8988T (cell line): ENCODE measurements around the gene AAMP.

Experiments used
- DNase-seq: peaks from one replicate; pipeline ENCODE4 v3.0.0; 2011

The AAMP gene

DNA sequence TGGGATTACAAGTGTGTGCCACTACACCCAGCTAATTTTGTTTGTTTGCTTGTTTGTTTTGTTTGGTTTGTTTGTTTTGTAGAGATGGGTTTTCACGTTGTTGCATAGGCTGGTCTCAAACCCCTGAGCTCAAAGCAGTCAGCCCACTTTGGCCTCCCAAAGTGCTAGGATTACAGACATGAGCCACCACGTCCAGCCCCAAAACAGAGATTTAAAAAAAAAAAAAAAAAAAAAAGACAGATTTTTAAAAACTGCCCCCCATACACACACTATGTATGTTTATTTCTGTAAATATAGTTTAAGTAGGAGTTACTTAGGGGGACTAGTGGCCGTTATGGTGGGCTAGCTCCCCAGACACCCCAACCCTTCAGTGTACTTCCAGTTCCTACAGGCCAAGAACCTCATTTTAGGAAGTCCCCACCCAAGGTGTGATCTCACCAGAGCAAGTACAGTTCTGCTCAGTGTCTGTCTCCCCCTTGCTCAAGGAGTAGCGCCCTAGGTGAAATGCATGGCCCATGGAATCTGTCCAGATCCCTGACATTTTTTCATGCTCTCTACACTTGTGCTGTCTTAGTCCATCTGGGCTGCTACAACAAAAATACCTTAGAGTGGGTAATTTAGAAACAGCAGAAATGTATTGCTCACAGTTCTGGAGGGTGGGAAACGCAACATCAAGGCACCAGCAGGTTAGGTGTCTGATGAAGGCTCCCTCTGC is 23.9 kb upstream of the AAMP start:
- DNase-seq = no peak

DNA sequence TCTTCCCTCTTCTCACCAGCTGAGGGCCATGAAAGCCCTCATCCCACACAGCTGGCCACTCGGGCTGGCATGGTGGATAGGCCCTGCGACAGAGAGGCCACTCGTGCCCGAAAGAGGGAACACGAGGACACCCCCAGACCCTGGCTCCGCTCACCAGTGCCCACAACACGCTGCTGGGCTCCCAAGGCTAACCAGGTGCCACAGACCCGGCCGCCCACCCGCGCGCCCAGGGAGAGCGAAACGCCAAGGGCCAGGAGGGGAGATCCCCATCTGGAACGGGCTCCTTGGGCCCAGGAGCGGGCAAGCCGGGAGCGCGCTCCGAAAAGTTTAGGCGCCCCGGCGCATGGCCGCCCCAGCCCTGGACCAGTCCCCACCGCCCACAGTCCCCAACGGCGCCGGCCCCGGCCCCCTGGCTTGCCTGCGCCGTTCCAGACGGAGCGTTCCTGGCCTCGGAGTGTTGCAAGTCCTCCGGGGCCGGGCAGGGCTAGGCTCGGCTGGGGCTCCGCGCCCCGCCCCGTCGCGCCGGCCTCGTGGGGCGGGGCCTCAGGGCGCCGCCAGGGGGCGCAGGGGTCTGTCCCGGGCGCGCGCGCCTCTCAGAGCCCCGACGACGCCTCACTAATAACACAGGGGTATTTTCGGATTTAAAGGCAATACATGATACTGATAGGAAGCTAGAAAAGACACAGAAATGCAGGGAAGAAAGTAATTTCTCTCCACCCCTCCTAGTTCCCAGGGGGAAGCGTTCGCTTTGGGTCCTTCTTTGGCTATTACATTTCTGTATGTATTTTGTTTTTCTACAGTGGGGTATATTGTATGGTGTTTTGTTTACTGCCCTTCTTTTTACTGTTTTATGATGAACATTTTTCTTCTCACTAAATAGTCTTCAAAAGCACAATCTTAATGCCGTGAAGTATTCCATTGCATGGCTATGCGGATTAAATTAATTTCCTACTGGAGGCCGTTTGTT is 22.4 kb upstream of the AAMP start, which contains the start of gene TMBIM1:
TSS of gene TMBIM1 (minus strand) at position 456 of the 967 bp plus-strand sequence. CDS start 10,362 bp downstream, outside the sequence.
- peak; percentile 97 for DNase-seq

DNA sequence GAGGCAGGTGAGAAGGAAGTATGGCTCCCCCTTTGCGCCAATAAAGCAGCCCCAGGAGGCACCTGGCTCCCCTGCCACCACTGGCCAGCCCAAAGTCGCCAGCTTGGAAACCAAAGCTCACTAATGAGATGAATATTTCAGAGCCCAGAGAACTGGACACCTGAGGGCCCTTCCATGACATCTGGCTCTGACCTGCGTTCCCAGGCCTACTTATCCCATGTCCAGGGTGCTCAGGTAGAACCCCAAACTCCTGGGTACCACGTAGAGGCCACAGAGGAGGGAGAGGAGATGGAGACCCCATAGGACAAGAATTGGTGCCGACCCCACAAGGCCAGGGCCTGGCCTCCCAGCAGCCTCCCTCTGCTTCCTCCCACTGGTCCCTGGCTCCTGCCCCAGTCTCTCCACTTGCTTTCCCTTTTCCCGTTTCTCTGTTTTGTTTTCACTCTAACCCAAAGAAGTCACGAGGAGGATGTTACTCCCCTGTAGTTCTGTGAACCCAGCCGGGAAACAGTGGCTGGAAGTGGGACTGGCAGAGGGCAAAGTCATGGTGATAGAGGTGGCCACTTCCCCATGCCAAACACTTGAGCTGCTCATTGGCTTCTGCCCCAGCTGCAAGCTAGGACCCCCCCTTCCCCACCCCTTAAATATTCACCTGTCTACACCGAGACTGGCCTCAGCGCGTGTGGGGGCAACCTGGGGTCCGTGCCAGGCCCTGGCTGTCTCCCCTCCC is 21.5 kb upstream of the AAMP start:
- DNase-seq = no peak

DNA sequence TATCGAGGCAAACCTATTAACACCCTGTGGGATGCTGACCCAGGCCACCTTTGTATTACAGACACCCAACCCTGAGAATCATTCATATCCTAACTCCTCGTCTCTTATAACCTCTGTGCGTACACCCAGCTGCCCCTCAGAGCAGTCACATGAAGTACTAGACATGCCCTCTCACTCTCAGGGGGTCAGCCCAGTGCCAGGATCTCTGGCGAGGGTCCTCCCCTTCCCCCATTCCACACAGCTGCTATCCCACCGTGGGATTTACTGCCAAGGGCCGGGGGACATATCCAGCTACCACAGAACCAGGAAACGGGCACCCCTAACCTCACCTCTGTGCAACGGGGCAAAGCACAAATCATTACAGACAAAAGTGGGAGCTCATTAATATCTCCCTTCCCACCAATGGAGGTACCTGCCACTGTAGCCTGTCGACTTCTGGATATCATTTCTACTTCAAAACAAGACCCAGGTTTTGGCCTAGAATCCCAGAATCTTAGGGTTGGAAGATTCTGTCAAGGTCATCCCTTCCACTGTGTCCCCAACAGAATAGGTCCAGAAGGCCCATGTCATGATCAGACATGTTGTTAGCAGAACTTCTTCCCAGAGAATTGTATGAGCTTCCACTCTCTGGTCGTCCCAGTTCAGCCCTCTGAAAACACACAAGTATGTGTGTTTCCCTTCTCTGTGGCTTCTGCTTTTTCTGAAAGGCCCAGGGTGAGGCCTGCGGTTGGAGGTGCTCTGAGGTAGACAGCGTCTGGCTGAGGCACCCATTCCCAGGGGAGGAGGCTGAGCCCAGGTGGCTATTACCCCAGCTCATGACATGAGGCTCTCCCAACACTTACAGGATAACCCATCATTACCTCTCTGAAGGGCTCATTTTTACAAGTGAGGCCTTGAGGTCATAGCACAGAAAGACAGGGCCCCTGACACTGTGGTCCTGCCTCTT is 20.7 kb upstream of the AAMP start:
- DNase-seq = no peak

DNA sequence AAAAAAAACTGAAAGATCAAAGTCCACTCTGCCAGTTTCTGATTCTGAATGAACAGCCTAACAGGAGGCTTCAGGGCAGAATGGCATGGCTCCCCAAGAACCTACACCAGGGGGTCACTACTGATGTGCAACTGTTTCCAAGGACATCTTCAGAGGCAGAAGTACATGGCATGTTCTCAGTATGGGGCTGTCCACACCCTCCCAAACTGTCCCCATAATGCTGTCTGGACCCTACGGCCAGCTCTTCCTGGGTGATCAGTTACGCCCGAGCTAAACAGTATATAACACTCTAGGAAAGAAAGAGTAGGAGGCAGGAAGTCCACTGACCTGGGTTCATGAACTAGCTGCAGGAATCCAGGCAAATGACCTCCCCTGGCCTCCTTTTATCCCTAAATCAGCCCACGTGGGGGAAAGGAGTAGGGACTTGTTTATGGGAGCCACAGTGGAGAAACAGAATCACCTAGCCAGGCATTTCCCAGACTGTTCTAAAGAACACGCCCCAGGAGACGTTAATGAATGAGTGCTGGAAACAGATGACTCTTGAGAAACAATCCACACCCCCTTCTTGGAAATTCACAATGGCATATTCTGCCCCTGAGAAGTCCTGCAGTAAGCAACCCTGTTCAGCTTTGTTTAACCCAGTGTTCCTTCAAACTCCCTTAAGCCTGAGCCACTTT is 19.8 kb upstream of the AAMP start:
- DNase-seq = no peak

DNA sequence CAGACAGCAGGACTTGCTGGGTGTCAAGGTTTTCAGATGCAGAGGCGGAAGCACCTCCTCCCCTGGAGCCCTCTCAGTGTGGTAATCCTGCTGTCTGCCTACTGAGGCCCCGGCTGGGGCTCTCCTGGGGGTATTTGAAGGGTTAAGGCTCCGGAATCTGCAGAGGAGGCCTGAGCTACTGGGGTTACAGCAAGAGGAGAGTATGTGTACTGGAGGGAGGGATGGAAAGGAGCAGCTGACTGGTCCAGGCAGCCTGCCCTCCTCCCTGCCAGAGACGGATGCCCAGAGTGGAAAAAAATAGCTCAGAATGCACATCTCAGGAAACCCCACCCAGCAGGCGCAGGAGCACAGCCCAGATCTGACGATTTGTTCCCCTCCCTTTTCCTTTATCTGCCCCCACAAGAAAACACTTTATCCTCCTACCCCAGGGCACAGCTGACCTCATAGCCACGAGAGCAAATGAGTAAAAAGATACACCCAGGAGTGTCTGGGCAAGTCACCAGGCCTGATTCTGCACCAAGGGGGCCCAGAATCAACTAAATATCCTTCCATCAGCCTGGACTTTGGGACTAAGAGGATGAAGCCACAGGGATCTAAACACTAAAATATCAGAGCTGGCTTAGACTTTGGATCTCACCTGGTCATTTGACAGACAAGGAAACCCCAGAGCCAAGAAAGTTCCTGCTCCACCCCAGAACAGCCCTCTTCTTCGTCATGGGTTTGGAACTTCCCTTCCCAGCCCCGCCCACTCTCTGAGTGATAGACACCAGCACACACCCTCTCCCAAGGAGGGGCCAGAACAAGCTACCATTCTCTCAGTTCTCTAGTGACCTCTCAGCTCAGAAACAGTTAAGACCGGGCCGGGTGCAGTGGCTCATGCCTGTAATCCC is 16.9 kb upstream of the AAMP start:
- peak; percentile 89 for DNase-seq

DNA sequence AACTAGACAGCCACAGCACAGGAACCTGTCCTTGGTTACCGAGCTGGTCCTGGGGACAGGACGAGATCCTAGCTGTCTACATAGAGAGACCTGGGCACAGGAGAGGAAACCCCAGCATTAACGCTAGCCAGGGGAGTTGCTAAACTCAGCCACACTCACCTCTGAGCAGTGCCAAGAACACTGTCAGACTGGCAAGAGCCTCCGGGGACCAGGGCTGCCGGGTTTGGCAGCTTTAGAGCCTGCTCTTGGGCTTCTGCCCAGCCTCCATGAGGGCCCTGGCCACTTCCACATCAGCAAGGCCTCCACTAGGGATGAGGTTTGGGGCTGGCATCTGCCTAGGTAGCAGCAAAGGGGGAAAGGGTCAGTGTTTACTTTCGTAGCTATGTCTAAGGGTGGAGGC is 15.7 kb upstream of the AAMP start:
- DNase-seq = peak; percentile 5

DNA sequence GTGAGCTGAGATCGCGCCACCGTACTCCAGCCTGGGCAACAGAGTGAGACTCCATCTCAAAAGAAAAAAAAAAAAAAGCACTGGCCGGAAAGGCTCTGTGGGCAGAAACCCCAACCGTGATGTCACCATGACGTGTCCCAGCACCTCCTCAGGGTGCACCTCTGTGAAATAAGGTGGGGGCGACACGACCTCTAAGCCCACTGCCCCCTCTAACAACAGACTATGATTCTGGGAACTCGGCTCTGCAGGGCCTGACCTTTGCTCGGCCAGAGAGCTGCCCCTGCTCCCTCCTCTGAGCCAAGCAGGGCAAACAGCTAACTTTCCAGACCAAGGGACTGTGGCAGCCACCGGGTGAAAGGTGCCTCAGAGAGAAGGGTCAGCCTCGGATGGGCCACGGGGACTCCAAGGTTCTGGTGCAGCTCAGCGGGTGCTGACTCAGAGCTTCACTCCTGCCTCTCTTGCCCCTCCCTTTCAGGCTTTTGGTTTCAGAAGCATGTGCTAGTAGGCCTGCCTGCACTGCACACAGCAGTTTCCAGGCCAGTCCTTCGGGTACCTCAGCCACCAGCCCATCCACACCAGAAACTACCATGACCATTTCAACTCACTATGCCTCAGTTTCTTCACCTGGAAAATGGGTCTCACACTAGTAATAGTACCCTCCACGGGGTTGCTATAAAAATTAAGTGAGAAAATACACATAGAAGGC is 14.3 kb upstream of the AAMP start:
- peak; percentile 6 for DNase-seq

DNA sequence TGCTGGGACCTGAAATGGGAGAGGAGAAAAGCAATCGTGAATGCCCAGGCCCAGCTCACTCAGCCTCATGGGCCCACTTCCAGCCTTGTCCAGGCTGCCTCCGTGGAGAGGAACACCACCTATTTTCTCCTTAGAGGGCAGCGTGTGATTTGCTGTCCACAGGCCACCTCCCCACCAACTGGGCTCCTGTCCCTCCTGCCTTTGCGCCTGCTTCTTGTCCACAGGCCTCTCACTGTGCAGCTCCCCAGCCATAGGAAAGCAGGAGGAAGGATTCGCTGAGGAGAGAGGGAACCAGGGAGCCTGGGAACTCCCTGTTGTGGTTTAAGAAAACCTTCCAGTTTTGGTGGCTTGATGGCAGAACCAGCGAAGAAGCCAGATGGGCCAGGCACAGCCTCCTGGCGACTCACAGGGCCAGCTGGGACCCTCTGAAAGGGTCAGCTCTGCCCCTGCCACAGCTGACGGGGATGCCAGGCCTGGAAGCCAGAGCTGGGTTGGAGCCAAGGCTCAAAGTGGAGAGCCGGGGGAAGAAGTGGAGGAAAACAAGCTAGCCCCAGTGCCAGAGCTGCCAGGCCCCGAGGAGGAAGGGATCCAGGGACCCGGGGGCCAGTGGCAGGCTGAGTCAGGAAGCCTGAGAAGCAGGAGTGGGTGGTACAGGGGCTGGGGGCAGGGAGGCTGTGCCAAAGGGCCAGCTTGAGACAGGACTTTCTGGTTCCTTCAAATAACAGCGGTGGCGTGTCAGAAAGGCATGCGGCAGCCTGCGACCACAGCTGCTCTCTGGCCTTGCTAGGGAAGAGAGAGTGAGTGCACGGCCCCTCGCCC is 12.4 kb upstream of the AAMP start:
- DNase-seq = no peak

DNA sequence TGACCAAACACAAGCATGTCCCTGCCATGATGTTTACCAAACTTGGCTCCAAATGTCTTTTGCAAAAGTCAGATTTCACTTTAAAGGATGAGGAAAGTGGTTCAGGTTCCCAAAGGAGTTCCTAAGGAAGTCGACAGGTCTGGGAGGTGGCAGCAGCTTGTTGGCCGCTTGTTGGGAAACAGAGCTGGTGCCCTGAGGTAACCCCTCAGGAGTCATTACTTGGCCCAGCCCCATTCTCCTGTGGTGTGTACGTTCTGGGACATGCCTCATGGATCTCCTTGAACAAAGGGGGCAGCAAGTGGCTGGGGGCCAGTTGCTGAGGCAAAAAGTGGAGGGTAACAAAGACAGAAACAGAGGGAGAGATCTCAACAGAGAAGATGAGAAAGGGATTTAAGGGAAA is 11.5 kb upstream of the AAMP start:
- DNase-seq = no peak

DNA sequence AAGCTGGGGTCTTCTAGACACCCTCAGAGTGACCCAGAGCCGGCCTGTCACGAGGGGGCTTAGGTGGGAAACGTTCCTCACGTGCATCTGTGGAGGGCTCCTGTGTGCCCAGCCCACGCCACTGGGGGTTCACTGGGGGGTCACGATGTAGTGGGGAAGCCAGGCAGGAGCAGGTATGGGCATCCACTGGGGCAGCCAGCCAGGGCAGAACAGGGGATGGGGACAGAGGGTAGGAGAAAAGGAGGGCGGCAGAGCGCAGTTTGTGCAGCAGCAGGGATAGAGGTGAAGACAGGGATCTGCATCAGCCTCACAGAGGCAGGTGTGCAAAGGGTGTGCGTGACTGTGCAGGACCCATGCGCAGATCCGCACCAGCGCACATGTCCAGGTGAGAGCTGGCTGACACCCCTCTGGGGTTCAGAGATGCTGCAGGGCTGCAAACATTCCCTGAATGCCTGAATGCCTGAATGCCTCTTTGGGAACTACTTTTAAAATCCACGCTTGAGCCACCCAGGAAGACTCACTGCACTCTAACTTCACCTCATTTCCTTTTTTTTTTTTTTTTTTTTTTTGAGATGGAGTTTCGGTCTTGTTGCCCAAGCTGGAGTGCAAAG is 10.4 kb upstream of the AAMP start:
- no peak for DNase-seq

DNA sequence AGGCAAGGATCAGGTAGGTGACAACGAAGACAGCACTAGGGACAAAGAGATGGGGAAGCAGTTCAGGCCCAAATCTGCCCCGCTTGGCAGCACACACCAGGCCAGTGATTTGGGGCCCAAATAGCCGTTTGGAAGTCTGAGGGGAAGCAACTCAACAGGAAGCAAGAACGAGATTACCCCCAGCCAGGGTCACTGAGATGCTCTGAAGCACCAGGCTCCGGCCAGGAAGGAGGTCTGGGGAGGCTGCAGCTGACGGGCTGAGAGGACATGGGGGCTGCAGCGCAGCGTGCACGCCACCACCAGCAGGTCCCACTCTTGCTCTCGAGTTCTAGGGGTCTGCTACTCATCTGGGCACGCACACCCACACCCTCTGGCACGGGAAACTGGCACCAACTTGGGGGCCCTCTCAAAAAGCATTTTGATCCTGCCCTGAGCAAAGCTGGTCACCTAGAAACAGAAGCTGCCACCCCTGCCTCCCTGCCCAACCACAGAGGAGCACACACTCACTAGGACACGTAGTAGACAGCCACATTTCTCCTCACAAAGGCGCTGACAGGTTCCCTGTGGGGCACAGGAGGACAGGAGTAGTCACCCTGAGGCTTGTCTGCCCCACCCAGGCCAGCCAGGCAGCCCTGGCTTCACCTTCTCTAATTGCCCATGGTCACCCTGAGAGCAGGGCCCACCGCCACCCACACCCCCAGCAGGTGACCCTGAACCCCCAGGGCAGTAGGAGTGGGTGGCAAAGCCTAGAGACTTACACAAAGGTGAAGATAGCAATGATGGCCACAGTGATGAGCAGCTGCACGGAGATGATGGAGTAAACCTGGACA is 8.8 kb upstream of the AAMP start:
- no peak for DNase-seq

DNA sequence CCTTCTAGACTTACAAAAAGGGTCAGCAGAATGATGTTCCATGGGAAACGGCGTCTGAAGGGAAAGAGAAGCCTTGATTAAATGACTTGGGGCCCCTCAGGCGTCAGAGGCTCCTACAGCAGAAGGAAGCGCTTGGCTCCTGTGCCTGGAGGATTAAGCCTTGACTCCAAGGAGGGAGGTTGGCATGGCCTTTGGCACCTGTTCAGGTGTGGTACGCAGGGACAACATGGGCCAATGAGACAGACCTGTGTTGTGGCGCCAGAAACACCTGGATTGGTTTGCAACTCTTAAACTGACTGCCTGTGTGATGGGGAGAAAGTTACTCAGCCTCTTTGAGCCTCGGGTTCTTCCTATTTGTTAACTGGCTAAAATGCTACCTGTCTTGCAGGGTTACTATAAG is 8.0 kb upstream of the AAMP start:
- no peak for DNase-seq

DNA sequence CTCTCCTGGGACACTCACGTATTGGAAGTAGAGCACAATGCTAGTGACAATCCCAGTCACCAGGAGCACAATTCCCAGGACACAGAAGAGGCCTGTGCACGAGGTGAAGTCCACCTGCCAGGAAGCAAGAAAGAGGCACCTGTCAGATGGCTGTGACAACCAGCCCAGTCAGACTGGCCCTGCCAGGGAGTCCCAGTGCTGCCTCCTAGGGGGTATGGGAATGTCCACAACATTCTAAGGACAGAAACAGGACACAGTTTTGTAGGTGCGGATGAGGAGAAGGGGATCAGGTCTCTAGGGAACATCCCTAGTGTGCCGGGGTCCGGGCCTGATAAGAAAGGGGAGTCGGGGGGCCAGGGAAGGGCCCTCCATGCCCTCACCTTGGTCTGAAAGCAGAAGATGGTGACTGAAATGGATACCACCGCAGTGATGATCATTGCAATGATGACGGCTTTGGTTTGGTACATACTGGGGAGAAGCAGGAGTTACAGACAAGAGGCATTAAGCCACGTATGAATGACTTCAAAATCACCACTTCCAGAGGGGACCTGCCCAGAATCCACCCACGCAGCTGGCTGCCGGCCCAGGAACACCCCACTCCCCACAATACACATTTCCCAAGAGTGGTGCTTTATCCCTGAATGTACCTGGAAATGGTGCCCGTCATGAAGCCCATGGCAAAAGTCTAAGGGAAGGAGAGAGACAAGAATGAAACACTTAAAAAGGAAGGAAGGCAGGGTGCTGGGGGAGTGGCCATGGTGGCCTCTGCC is 7.2 kb upstream of the AAMP start:
- DNase-seq = no peak

DNA sequence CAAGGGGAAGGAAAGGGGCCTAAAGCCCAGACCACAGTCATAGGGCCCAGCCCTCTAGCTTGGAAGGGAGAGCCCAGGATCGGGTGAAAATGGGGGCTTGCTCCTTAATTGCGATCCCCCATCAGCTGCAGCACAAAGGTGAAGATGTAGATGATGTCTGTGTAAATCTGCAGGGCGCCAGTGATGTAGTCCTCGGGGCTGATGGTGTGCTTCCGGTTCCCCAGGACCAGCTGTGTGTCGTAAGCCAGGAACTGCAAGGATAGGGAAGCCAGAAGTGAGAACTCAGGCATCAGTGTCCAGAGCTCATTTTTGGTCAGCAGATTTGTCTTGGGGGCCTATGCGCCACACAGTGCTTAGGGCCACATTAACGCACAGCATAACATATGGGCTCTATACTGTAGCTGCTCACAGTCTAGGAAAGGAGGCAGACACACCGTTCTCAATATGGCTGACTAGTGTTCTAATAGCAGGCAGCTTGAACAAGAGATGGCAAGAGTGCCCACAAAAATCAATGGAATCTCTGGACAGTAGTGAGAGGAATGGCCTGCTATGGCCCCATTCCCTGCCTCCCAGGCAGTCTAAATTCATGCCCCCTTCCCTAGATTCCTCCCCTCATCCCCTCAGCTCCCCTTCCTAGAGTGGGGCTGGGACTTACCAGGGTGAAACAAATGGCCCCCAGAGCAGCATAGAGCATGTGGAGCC is 5.6 kb upstream of the AAMP start:
- no peak for DNase-seq

DNA sequence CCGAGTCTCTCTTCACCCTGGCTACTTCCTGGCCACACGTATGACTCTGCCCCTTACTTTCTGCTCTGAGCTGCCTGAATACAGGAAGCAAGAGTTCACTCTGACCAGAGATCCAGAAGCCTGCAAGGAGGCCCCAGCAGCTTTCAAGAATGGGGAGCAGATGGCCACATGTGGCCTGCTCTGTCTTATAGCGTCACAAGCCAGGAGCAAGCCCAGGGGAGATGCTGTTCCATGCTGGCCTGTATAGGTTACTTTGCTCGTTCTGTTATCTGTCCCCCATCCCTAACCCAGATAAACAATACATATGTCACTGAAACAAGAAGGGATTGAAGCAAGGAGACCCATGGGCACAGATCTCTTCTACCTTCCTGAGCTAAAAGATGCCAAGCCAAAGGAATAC is 4.6 kb upstream of the AAMP start:
- no peak for DNase-seq
